ENCODE measurements around the gene TYMP. TPM values are rescaled to one million over a fixed set of nuclear protein-coding genes. Genes with fewer than 3 reads are reported as not detected.
A peak's percentile ranks its signal among the peaks of the same experiment; 100 is the strongest.
"Not testable (repeated sequence)": the region's sequence is repeated elsewhere in the genome, so short reads cannot be mapped to it uniquely, and the experiment has no call there.

The TYMP gene
- total RNA-seq, 1 donor from 2014 or later, result 13.1 TPM

- H3K4me3 ChIP-seq (ENCODE audit: low read depth, low read length), result no peak within 1 kb of the TSS
- no peak for DNase-seq (ENCODE audit: low read depth)
- TF ChIP-seq CTCF (conservative IDR thresholded peaks at IDR 0.05; ENCODE audit: low read depth, low read length), result no peak
Measured at GRCh38 chr22:50545522-50546325, 15.9 kb upstream of the TYMP start, which contains the start of gene KLHDC7B. KLHDC7B (plus strand) TSS chr22:50545899; CDS start chr22:50546244, 345 bp downstream.

GRCh38 chr22:50544746-50545253, 15.0 kb upstream of the TYMP start:
- no peak for DNase-seq (ENCODE audit: low read depth)
- H3K4me3 ChIP-seq (ENCODE audit: low read depth, low read length), result no peak overlapping the region
- TF ChIP-seq CTCF (conservative IDR thresholded peaks at IDR 0.05; ENCODE audit: low read depth, low read length), result no peak

GRCh38 chr22:50544078-50544745, 14.4 kb upstream of the TYMP start:
- peak overlapping the region; percentile 38 for H3K4me3 ChIP-seq (ENCODE audit: low read depth, low read length)
- peak; percentile 56 for TF ChIP-seq CTCF (conservative IDR thresholded peaks at IDR 0.05; ENCODE audit: low read depth, low read length)
- no peak for DNase-seq (ENCODE audit: low read depth)

GRCh38 chr22:50542416-50542927, 12.7 kb upstream of the TYMP start:
- TF ChIP-seq CTCF (conservative IDR thresholded peaks at IDR 0.05; ENCODE audit: low read depth, low read length), result peak; percentile 4
- no peak for DNase-seq (ENCODE audit: low read depth)
- no peak overlapping the region for H3K4me3 ChIP-seq (ENCODE audit: low read depth, low read length)

- not testable (repeated sequence) for H3K4me3 ChIP-seq (ENCODE audit: low read depth, low read length); DNase-seq (ENCODE audit: low read depth)
Measured at GRCh38 chr22:50541667-50542026, 11.8 kb upstream of the TYMP start.

- no peak for DNase-seq (ENCODE audit: low read depth)
- no peak overlapping the region for H3K4me3 ChIP-seq (ENCODE audit: low read depth, low read length)
- no peak for TF ChIP-seq CTCF (conservative IDR thresholded peaks at IDR 0.05; ENCODE audit: low read depth, low read length)
Measured at GRCh38 chr22:50540381-50540780, 10.6 kb upstream of the TYMP start.

GRCh38 chr22:50537765-50538164, 8.0 kb upstream of the TYMP start:
- DNase-seq (ENCODE audit: low read depth), result no peak
- no peak overlapping the region for H3K4me3 ChIP-seq (ENCODE audit: low read depth, low read length)
- no peak for TF ChIP-seq CTCF (conservative IDR thresholded peaks at IDR 0.05; ENCODE audit: low read depth, low read length)
